ENCODE results near the gene RRBP1. TPM values are rescaled to one million over a fixed set of nuclear protein-coding genes. Genes with fewer than 3 reads are reported as not detected.

RRBP1 gene
- total RNA-seq, 2 donors from 2014 or later = 68.6 to 127 TPM

GRCh38 chr20:17611290-17611539, 70.8 kb downstream of the RRBP1 start:
- DNase-seq (peak; percentile 24), ATAC-seq (peak; percentile 12 to 16)
- intact Hi-C loops (cut with DNase I) = loop anchor here in 1 of 2 donors (5.0 kb wide), 1 partner anchor 74 kb away; no protein-coding TSS in a partner anchor

DNA sequence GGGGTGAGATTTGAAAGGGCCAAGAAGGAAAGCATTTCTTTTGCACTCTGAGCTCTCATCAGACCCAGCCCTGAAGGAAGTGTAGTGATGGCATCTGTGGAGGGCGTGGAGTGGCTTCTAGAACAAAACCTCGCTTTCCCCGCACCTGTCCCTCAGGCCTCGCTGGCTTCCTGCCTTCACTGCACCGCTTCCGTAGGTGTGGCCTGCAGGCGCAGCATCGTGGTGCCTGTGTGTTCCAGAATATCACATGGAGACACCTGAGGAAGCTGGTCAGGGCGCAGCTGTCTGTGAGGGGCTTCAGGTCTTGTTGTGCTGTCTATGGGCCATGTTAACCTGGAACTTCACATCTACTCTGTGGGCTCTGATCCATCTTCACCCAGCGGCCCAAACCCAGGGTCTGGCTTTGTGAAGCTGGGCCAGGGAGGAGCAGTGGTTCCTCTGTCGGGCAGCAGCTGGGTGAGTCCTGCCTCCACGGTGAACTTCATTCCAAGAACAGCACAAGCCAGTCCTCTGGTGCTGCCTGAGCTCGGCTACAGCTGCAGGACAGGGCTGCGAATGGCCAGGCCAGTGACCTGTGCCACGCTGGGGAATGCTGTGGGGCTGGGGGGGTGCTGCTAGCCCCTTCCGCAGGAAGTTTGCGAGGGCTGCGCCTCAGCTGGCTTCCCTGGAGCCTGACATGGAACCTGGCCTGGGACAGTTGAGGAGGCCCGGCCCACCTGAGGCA, 71.3 kb downstream of the RRBP1 start:
- DNase-seq = peak; percentile 27
- intact Hi-C loops (cut with DNase I) = loop anchor here in 1 of 2 donors (5.0 kb wide), 1 partner anchor 73 kb away; no protein-coding TSS in a partner anchor
- peak; percentile 5 to 11 for ATAC-seq

- intact Hi-C loops (cut with DNase I) = loop anchor here in 1 of 2 donors (5.0 kb wide), 1 partner anchor 73 kb away; no protein-coding TSS in a partner anchor
- DNase-seq (no peak), ATAC-seq (no peak)
Observed at GRCh38 chr20:17609811-17610377, 72.1 kb downstream of the RRBP1 start.

DNA sequence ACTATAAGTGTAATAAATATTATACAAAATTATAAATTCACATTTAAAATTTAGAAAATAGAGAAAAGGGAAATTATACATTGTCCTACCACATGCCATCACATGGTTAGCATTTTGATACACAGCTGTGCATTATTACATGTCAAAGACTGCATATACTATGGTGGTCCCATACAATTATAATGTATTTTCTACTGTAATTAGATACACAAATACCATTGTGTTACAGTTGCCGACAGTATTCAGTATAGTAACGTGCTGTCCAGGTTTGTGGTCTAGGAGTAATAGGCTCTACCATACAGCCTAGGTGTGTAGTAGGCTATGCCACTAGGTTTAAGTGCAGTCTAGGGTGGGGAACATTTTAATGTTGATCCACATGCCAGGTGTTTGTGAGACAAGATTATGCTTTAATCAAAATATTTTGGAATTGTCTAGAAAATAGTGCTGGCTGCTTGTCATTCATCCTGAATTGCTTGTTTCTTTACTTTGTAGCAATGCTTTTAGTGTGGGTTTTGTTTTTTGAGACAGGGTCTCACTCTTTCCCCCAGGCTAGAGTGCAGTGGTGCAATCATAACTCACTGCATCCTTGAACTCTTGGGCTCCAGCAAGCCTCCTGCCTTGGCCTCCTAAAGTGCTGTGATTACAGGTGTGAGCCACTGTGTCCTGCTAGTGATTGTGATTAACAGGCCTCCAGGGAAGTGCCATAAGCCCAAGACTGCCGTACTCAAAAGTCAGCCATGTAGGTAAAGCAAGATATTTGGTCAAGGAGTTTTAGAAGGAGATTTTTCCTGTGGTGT, 73.1 kb downstream of the RRBP1 start:
- no peak for DNase-seq
- intact Hi-C loops (cut with DNase I) = no loop called here
- no peak for ATAC-seq

DNA sequence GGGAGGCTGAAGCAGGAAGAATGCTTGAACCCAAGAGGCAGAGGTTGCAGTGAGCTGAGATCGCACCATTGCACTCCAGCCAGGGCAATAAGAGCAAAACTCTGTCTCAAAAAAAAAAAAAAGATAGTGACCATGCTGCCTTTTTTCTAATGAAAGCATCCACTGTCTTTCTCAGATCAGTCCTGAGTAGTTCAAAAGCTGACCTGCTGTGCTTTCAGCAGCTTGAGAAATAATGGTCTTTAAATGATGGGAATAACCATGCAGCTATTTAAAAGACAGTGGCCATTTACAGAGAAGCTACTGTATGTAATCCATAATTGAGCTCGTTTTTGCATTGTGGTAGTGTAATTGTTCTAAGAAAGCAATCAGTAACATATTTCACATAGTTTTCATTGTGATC, 76.0 kb downstream of the RRBP1 start:
- no peak for DNase-seq
- intact Hi-C loops (cut with DNase I) = no loop called here
- no peak for ATAC-seq

DNA sequence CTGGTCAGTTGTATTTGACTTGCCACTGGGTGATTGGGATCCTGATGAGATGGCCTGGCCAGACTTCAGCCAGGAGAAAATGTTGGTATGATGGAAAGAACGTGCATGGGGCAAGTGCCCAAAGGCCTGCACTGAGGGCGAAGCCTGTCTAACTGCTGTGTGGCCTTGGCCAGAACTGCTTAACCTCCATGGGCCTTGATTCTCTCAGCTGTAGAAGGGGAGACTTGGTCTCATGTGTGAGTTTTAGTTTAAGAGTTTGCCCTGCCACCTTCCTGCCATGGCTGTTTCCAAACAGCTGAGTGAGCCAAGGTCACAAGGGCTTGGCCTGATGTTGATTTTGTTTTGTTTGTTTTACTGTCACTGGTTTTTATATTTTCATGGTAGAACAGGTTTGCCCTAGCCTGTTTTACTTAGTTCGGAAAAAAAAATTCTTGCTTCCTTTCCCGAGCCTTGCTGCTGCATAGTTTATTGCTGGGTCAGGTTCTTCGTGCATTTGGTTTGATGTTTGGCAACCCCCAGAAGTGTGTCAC, 76.8 kb downstream of the RRBP1 start:
- ATAC-seq (no peak), DNase-seq (no peak)
- intact Hi-C loops (cut with DNase I) = no loop called here

- DNase-seq = no peak
- intact Hi-C loops (cut with DNase I) = no loop called here
- ATAC-seq = no peak
Observed at GRCh38 chr20:17602493-17602892, 79.5 kb downstream of the RRBP1 start.

DNA sequence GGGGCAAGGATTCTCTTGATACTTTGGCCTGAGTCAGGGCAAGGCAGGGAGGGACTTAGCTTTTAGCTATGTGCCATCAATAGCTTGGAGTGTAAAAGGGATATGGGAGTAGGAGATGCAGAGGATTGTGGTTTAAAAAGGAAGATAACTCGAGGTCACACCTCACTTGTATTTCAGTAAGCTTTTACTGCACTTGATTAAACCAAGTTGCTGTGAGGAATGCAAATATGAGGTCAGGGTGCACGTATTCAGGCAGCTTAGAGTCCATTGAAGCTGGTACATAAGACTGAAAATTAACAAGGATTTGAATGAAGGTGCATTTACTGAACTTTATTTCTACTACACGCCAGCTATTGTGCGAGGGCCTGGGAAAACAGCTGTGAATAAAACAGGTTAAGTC, 80.1 kb downstream of the RRBP1 start:
- DNase-seq (no peak), ATAC-seq (no peak)

GRCh38 chr20:17598013-17598550, 84.0 kb downstream of the RRBP1 start:
- ATAC-seq = no peak
- intact Hi-C loops (cut with DNase I) = no loop called here

More for the DNA sequence above, 80.1 kb downstream of the RRBP1 start:
- intact Hi-C loops (cut with DNase I) = no loop called here

GRCh38 chr20:17595856-17596255, 86.2 kb downstream of the RRBP1 start:
- ATAC-seq (no peak), DNase-seq (no peak)
- intact Hi-C loops (cut with DNase I) = no loop called here

More at GRCh38 chr20:17598013-17598550, 84.0 kb downstream of the RRBP1 start:
- no peak for DNase-seq

DNA sequence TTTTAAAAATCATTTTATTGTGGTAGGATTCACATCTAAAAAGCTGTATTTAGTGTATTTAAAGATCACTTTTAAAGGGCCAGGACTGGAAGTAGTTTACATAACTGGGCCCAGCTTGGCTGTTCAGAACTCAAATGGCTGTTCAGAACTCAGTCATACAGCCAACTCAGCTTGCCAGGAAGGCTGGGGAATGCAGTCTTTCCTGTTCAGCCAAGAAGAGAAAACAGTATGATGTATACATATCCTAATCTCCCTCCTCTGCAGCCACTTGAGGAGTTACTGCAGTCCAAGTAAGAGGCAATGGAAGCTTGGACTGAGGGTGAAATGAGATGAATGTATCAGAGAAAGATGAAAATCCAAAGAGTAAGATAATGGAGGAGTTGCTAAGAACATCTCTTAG, 87.6 kb downstream of the RRBP1 start:
- DNase-seq (no peak), ATAC-seq (peak; percentile 26 to 70)
- intact Hi-C loops (cut with DNase I) = no loop called here

DNA sequence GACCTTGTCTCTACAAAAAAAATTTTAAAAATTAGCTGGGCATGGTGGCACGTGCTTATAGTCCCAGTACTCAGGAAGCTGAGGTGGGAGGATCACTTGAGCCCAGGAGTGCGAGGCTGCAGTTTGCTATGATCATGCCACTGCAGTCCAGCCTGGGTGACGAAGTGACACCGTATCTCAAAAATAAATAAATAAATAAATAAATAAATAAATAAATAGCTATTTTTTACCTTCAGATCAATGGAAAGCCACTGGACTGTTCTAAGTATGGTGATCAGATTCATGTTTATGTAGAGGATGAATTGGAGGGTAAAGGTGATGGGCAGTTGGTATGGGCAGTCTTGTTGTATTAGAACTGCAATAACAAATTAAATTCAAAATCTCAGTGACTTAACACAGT, 88.1 kb downstream of the RRBP1 start:
- intact Hi-C loops (cut with DNase I) = no loop called here
- no peak for ATAC-seq
- DNase-seq = no peak

DNA sequence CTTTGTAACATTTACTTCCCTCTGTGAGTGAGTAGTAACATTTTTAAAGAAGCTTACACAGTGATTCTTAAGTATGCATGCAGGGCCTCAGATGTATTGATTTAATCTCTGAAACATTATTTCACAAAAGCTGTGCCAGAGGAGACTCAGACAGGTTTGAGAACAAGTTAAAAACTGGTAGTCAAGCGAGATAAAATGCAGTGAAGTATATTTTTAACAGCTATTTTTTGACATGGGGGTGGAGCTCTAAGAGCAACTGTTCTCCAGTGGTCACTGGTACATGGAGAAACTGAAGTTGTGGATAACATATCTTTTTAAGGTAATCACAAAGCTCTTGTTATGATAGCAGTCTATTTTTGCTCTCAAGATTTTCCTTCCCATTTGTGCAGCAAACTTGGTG, 91.8 kb downstream of the RRBP1 start:
- DNase-seq (no peak), ATAC-seq (peak in 1 of 2 donors; percentile 57)
- intact Hi-C loops (cut with DNase I) = no loop called here

- intact Hi-C loops (cut with DNase I) = no loop called here
- DNase-seq = no peak
- ATAC-seq = peak in 1 of 2 donors; percentile 14
Observed at GRCh38 chr20:17589161-17589834, 92.7 kb downstream of the RRBP1 start.

DNA sequence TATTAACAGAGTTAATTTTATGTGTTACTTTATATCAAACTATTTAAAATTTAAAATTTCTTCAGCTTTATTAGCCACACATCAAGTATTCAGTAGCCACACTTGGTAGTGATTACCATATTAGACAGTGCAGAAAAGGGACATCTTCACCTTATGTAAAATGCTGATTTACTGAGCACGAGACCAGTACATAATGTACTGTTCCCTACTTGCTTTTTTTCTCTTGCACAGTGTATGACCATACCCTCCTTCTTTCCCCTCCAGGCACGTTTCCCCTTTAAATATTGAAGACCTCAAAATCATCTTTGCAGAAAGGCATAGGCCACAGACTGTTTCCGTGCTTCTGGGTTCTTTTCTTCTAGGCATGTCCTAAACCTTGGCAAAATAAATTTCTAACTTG, 94.2 kb downstream of the RRBP1 start:
- DNase-seq (no peak), ATAC-seq (no peak)
- intact Hi-C loops (cut with DNase I) = no loop called here

GRCh38 chr20:17587148-17587547, 94.9 kb downstream of the RRBP1 start:
- intact Hi-C loops (cut with DNase I) = no loop called here
- ATAC-seq = no peak
- DNase-seq = no peak

DNA sequence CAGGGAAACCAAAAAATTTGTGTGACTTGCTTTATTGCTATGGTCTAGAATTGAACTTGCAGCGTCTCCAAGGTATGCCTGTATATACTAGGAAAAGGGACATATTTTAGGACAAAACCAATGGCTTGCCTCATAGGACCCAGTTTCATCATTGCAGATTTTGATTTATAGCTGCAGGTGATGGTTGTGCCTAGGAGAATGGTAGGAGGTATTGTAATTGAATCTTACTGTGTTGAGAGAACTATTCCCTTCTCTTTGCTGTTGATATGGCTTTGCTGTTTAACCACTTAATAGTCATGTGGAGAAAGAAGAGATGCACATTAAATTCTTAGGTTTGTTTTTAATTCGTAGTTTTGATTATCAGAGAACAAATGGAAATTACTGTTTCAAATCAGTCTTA, 95.8 kb downstream of the RRBP1 start:
- DNase-seq (no peak), ATAC-seq (no peak)
- intact Hi-C loops (cut with DNase I) = no loop called here

DNA sequence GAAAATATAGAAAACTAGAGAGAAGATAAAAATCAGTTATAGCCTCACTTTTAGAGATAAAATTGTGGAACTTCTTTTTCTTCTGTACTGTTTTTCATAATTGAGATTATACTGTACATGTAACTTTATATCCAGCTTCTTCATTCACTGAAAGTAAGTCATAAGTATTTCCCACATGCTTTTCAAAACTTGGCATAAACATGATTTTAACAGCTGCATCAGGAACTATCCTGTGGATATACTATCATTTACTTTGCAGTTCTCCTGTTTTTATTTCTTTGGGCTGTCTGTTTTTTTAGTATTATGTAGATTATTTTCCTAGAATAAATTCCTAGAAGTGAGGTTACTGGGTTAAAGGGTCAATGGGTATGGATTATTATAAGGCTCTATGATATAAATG, 97.4 kb downstream of the RRBP1 start:
- no peak for ATAC-seq
- intact Hi-C loops (cut with DNase I) = no loop called here
- DNase-seq = no peak

GRCh38 chr20:17583126-17583525, 98.9 kb downstream of the RRBP1 start:
- DNase-seq (no peak), ATAC-seq (no peak)
- intact Hi-C loops (cut with DNase I) = no loop called here

Measured in left cardiac atrium (tissue), 4 donors.